NCI-H2107 treated with DMSO at 0.1 percent for 48 hours (cell line): ENCODE results near the gene BCAP31.

Experiments
- DNase-seq: peaks from one replicate; lab custom pipeline; 2025; ENCODE audit not compliant: unreplicated experiment; lab: John Stamatoyannopoulos, UW

Gene BCAP31

GRCh38 chrX:153724252-153725038, at the start of gene BCAP31, which contains the start of gene ABCD1:
TSS of gene BCAP31 (minus strand) at chrX:153724387. CDS start at chrX:153723244, 1,143 bp downstream.
TSS of gene ABCD1 (plus strand) at chrX:153724856. CDS start at chrX:153725267, 411 bp downstream.
- DNase-seq, result peak; percentile 89

GRCh38 chrX:153773218-153773611, 49.0 kb upstream of the BCAP31 start:
- DNase-seq, result no peak

GRCh38 chrX:153772316-153773217, 48.4 kb upstream of the BCAP31 start:
- DNase-seq, result no peak

- no peak for DNase-seq
Measured at GRCh38 chrX:153771415-153772315, 47.5 kb upstream of the BCAP31 start.

- no peak for DNase-seq
Measured at GRCh38 chrX:153770601-153771414, 46.6 kb upstream of the BCAP31 start.

GRCh38 chrX:153769865-153770600, 45.8 kb upstream of the BCAP31 start:
- no peak for DNase-seq

GRCh38 chrX:153769158-153769864, 45.1 kb upstream of the BCAP31 start:
- DNase-seq, result no peak

- DNase-seq, result no peak
Measured at GRCh38 chrX:153768311-153769157, 44.3 kb upstream of the BCAP31 start.

GRCh38 chrX:153767674-153768055, 43.5 kb upstream of the BCAP31 start:
- DNase-seq, result no peak

GRCh38 chrX:153766871-153767673, 42.9 kb upstream of the BCAP31 start:
- no peak for DNase-seq

- DNase-seq, result peak; percentile 75
Measured at GRCh38 chrX:153766098-153766817, 42.1 kb upstream of the BCAP31 start.

GRCh38 chrX:153765138-153766079, 41.2 kb upstream of the BCAP31 start:
- DNase-seq, result no peak

GRCh38 chrX:153764786-153765137, 40.6 kb upstream of the BCAP31 start:
- DNase-seq, result no peak

GRCh38 chrX:153763989-153764755, 40.0 kb upstream of the BCAP31 start, which contains the start of gene PLXNB3:
TSS of gene PLXNB3 (plus strand) at chrX:153764249. CDS start at chrX:153765536, 1,287 bp downstream.
- DNase-seq, result peak; percentile 83
